WERI-Rb-1 (cell line): ENCODE data around the gene DCUN1D5.

ENCODE experiments used
- DNase-seq: peaks from one replicate; pipeline ENCODE4 v3.0.0-alpha.2; 2020
- H3K27ac ChIP-seq: fragments of 250-450 bp; sonication (Bioruptor Pico); 2 replicates; pipeline ENCODE4 v1.5.1; 2020; ENCODE audit warnings: mild to moderate bottlenecking, moderate library complexity
- H3K27me3 ChIP-seq: fragments of 250-450 bp; sonication (Bioruptor Pico); 2 replicates; pipeline ENCODE4 v1.5.1; 2021; ENCODE audit warnings: mild to moderate bottlenecking, low read depth, moderate library complexity; ENCODE audit not compliant: insufficient read depth, severe bottlenecking
- H3K36me3 ChIP-seq: fragments of 250-450 bp; sonication (Bioruptor Pico); 2 replicates; pipeline ENCODE4 v1.5.1; 2020; ENCODE audit warnings: mild to moderate bottlenecking, moderate library complexity
- H3K4me3 ChIP-seq: 2 replicates; pipeline ENCODE4 v1.5.1; 2011; ENCODE audit warnings: low read depth, mild to moderate bottlenecking, control low read depth, low read length
- H3K9me3 ChIP-seq: fragments of 250-450 bp; sonication (Bioruptor Pico); 2 replicates; pipeline ENCODE4 v1.5.1; 2021; ENCODE audit warnings: mild to moderate bottlenecking, moderate library complexity; ENCODE audit not compliant: severe bottlenecking
- CTCF ChIP-seq: IDR thresholded peaks from 2 replicates; pipeline ENCODE4 v1.5.1; 2011; ENCODE audit warnings: low read depth, mild to moderate bottlenecking, control low read depth, inconsistent platforms, low read length

The DCUN1D5 gene

GRCh38 chr11:103109818-103110388 is 17.9 kb upstream of the DCUN1D5 start:
- H3K36me3 ChIP-seq, result no peaks in the 10 kb centered on the region
- no peaks in the 10 kb centered on the region for H3K27me3 ChIP-seq
- no peak for DNase-seq
- H3K4me3 ChIP-seq, result peak overlapping the region; percentile 76
- TF ChIP-seq CTCF, result no peak
- H3K27ac ChIP-seq, result peak overlapping the region; percentile 39
- H3K9me3 ChIP-seq, result no peaks in the 10 kb centered on the region

- peak; percentile 92 for DNase-seq
- no peaks in the 10 kb centered on the region for H3K27me3 ChIP-seq
- peak within 1 kb of the TSS; percentile 76 for H3K4me3 ChIP-seq
- H3K9me3 ChIP-seq, result no peaks in the 10 kb centered on the region
- H3K27ac ChIP-seq, result peak within 1 kb of the TSS; percentile 58
- peak; percentile 66 for TF ChIP-seq CTCF
- no peaks in the 10 kb centered on the region for H3K36me3 ChIP-seq
Observed at GRCh38 chr11:103108933-103109817, 17.2 kb upstream of the DCUN1D5 start, which contains the start of gene DYNC2H1. Gene DYNC2H1, plus strand, starts transcription at chr11:103109426. Its CDS starts 149 bp downstream, at chr11:103109575.

- Histone ChIP-seq H3K4me3 (no peak overlapping the region), H3K36me3 (no peaks in the 10 kb centered on the region), H3K27me3 (no peaks in the 10 kb centered on the region), H3K27ac (no peak overlapping the region), H3K9me3 (no peaks in the 10 kb centered on the region)
- no peak for TF ChIP-seq CTCF
- DNase-seq, result no peak
Observed at GRCh38 chr11:103097279-103097678, 5.3 kb upstream of the DCUN1D5 start.

- Histone ChIP-seq H3K27ac (peak overlapping the region; percentile 89), H3K4me3 (peak overlapping the region; percentile 95), H3K27me3 (no peaks in the 10 kb centered on the region), H3K9me3 (no peaks in the 10 kb centered on the region), H3K36me3 (peaks cover 25% of the 10 kb centered on the region)
- TF ChIP-seq CTCF, result no peak
- peak; percentile 36 for DNase-seq
Observed at GRCh38 chr11:103091064-103091800, 728 bp downstream of the DCUN1D5 start.

GRCh38 chr11:103086461-103086860 is 5.5 kb downstream of the DCUN1D5 start:
- H3K27me3 ChIP-seq, result no peaks in the 10 kb centered on the region
- no peak overlapping the region for H3K27ac ChIP-seq
- H3K9me3 ChIP-seq, result no peaks in the 10 kb centered on the region
- no peak for TF ChIP-seq CTCF
- DNase-seq, result no peak
- H3K4me3 ChIP-seq, result no peak overlapping the region
- peaks cover 43% of the 10 kb centered on the region for H3K36me3 ChIP-seq
